NCI-H1048 (cell line): Measurements from ENCODE around the gene CTNNA2.

Source experiments
- DNase-seq: peaks from one replicate; lab custom pipeline; 2025; lab: John Stamatoyannopoulos, UW

Gene CTNNA2

DNA sequence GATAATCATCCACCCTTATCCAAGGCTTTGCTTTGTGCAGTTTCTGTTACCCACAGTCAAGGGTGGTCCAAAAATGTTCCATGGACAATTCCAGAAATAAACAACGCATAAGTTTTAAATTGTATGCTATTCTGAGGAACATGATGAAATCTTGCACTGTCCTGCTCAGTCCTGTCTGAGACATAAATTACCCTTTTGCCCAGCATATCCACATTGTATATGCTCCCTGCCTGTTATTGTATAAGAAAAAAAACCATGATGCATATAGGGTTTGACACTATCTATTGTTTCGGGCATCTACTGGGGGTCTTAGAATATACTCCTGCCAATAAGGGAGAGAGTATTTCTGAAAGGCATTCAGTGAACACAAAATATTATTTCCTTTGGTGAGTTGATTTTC is 767.7 kb downstream of the CTNNA2 start:
- no peak for DNase-seq

- no peak for DNase-seq
These were observed 768.2 kb downstream of the CTNNA2 start for GRCh38 chr2:80281049-80281448.

DNA sequence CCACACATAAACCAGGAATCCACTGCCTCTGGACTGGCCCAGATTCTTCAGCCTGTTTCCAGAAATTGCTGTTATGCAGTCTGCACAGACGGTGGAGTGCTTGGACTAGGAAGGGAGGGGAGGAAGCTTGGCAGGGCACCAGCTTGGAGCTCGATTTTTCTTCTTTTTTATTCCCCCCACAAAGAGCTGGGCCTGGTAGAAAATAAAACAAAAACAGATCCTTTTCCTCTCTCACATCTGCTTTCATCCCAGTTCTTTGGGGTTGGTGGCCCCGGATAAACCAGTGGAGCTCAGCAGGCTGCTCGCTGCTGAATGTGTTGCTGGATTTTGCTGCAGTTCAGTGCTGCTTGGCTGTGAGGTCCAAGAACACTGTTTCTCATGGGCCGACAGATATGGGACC is 775.7 kb downstream of the CTNNA2 start:
- DNase-seq = no peak

GRCh38 chr2:80291656-80292055 is 778.8 kb downstream of the CTNNA2 start:
- DNase-seq = no peak

DNA sequence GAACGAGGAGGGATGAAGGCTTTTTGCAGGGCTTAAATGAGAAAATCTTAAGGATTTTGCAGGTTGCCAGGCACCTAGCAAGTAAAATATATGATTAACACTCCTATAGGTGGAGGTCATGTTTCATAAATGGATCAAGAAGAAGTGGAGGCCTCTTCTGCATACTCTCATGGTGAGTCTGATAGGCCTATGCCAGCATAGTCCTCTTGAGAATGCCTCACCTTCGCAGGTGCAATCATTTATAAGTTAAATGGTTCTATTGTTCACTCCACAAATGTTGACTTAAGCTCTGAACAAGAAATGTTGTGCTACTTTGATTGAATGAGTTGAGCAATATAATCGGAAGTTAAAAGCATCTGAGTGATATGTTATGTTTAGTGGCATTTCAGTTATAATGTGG is 779.6 kb downstream of the CTNNA2 start:
- no peak for DNase-seq

DNA sequence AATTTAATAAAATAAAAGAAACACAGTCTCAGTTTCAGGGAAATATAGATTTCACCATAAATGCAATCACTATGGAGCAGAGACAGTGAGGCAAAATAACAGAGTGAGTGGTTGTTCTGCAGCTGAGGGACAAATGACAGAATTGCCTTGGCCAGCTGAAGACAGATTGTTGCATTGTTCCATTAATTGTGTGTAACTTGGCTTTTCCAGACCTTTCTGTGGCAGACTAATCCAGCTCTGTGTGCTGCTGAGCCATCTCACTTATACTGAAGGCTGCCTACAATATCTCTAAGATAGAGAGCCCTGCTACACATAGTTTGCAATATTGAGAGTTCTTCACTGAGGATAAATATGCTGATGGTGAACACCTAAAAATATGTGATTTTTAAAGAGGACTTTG is 780.2 kb downstream of the CTNNA2 start:
- no peak for DNase-seq

DNA sequence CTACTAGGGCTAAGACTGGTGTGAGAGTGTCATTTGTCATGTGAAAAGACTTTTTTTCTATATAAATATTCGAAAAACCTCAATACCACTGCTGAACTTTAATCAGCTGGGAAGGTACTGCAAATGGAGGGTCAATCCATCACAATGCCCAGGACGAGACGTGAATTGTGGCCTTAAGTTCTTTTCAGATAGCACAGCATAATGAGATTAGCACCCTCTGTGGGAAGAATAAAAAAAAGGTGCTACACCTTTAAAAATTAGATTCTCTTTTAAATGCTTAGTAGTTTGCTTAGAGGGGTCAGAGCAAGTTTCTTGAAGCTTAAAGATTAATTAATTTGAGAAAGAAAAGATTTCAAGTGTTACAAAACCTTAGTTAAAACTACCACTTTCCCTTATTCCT is 786.1 kb downstream of the CTNNA2 start:
- no peak for DNase-seq

DNA sequence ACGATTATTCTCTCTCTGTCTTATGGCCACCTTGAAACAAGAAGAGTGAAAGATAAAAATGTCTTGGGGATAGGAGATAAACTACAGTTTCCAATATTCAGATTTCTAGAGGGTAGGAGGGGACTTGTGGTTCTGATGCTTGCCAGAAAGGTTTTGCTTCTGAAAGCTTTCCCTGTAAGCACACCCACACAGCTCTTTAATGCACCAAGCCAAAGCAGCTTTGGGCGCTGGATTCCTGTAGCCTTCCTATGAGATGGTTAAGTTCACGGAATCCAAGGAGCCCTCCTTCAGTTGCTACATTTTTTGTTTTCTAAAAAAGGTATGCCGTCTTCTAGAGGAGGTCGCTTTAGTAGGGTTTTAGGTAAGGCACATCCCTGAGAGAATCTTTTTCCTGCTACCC is 786.8 kb downstream of the CTNNA2 start:
- no peak for DNase-seq

DNA sequence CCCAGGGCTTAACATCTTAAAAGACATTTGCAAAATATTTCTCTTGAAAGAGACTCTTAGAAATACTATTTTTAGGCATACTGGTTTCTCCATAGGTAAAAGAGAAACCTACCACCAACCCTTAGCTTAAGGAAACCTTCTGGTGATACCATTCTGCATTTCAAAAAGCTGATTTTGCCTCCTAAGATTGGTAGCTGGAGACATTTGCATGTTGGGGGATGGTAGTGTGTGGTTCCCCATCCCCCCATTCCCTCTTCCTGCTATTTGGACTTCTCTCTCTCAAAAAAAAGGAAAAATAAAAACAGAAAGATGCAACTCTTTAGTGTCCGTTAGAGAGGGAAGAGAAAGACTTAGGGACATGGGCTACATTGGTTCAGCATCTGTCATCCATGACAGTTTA is 787.5 kb downstream of the CTNNA2 start:
- DNase-seq = no peak

DNA sequence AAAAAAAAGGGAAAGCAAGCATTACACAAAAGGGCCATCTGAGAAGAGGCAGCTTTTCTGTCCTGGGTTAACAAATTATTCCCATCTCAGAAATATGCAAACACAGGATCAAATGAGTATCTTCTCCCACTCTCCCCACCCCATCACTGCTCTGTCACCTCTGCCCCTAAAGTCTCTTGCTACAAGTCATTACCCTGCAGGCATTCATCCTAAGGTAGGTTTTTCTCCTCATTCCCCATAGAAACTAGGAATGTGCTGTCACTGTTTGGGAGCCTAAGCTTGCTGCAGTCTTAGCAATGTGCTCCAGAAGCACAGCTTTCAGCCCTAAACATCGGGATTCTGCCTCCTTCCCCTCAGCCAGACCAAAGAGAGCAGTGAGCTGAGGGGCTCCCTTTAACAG is 788.1 kb downstream of the CTNNA2 start:
- DNase-seq = no peak

GRCh38 chr2:80302001-80302313 is 789.1 kb downstream of the CTNNA2 start:
- DNase-seq = no peak

DNA sequence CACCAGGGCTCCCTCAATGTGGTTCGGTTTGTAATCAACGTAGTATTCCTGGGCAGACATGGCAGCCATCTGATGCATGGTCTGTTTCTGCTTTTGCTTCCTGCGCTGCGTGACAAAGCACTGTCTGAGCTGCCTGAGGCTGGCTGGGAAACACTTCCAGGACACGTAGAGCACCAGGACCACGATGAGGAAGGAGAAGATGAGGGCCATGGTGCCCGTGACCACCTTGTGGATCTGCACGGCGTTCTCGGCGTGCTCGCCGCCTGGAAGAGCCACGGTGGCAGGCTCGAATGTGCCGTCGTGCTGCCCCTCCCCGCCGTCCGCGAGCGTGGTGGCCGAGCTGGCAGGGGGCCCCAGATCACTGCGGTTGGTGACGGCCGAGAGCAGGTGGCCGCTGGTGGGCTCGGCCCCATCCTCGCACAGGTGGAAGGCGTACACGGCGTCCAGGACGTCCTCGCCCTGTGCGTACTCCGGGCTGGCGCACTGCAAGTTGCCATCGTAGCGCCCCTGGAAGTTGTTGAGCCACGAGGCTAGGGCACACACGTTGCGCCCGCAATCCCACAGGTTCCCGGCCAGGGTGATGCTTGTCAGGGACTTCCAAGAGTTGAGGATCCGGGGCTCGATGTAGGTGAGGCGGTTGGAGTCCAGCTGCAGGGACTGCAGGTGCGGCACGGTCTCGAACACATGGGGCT is 789.6 kb downstream of the CTNNA2 start:
- DNase-seq = no peak

- DNase-seq = no peak
These were observed 790.4 kb downstream of the CTNNA2 start for GRCh38 chr2:80303006-80303908.

DNA sequence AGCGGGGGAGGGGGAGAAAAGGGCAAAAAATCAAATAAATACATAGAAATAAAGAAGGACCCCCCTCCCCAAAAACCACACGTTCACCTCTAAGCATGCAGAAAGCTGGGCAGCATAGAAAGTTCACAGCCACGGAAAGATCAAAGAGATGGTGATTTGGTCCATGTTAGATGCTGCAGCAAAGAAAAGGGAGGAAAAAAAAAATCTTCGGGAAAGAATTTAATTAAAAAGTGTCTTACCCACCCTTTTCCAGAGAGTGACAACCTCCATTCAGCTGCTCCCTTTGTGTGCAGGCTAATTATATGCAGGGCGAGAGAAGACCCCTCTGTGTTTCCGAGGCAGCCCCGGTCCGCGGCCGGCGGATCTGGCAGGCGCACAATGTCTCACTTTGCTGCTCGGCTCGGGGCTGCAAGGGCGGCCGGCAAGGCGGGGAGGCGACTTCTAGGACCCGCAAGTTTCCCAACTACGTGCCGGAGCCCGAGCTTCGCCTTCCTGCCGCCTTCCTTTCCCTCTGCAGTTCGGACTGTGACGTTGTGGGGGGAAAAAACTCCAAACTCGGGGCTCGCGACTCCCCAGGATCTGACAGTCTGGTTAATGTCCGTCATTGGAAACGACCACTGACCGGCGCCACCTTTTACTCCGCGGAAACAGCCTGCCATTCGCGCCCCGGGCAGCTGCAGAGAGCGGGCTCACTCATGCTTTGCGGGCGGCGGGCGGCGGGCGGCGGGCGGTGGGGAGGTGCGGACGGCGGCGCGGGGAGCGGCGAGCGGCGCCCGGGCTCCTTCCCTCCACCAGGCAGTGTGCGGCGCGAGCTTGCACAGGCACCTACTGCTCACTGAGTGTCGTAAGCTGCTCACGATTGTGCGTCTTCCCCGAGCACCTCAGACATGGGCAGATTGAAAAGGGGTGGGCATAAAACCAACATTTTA is 791.3 kb downstream of the CTNNA2 start, which contains the start of gene LRRTM1:
TSS of gene LRRTM1 (minus strand) at position 844 of the 929 bp plus-strand sequence. CDS start 933 bp downstream, outside the sequence.
- DNase-seq = no peak

- DNase-seq = no peak
These were observed 798.5 kb downstream of the CTNNA2 start for GRCh38 chr2:80311304-80311703.

- no peak for DNase-seq
These were observed 799.5 kb downstream of the CTNNA2 start for GRCh38 chr2:80312282-80312839.

DNA sequence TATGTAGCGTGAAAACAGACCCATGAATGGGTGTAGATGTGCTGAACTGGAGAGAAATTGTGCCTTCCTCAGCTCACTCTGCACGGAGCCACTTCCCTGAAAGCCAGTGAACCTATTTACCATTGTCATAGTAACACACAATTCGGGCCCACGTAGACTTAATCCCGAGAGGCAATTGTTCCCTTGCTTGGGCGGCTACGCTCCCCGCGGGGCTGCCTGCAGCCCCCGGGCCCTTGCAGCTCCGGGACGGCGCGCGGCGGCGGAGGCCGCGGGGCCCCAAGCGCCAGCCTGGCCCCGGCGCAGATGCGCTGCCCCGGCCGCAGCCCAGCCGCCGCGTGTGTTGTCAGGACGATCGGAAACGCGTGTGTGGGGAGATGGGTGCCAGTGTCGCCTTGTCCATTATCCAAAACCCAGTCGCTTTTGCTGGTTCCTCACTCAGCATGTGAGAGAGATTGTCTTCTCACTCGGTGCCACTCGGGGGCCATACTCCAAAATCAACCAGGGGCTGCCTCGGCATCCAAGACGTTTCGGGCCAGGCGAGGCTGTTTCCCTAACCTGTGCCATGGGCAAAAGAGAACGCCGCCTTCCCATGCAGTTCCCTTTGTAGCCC is 809.6 kb downstream of the CTNNA2 start:
- no peak for DNase-seq

- no peak for DNase-seq
These were observed 810.1 kb downstream of the CTNNA2 start for GRCh38 chr2:80322958-80323357.

- DNase-seq = no peak
These were observed 810.8 kb downstream of the CTNNA2 start for GRCh38 chr2:80323610-80324009.

DNA sequence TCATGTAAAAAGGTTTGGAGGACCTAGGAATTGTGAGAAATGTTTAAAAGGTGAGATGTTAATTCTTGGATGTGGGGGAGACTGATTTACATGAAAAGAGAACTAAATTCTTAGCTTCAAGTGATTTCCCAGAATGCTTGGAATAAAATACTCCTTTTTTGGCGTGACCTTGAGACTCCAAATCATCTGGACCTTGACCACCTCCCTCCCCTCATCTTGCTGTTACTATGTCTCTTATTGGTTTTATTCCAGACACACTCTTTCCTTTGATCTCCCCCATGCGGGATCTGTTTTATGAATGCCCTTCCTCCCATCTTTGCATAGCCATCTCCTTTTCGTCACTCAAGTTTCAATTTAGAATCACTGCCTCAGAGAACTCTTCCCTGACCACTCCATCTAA is 811.7 kb downstream of the CTNNA2 start:
- no peak for DNase-seq

DNA sequence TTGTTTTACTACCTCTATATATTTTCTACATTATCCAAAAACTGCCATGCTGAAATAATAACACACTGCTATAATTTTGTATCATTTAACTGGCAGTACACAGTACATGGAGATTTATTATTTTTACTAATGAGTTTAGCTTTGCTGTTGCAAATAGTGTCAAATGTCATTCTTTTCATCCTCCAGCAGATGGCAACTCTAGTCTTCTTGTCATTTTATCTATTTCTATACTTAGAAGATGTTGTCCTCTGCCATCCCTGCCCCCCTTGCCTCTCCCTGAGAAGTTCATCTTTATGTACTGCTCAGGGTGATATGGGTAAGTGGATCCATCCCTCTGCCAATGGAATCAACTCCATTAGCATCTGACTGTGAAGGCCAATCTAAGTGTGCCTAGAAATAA is 813.4 kb downstream of the CTNNA2 start:
- DNase-seq = no peak

- no peak for DNase-seq
These were observed 814.0 kb downstream of the CTNNA2 start for GRCh38 chr2:80326861-80327260.
